SHP77 treated with DMSO at 0.1 percent for 48 hours (cell line): ENCODE measurements around the gene RHOH.
"Not testable (repeated sequence)": the region's sequence is repeated elsewhere in the genome, so short reads cannot be mapped to it uniquely, and the experiment has no call there.

Experiments used
- DNase-seq: peaks from one replicate; lab custom pipeline; 2025; lab: John Stamatoyannopoulos, UW

The RHOH gene

GRCh38 chr4:40196724-40197281 lies at the start of gene RHOH:
RHOH (plus strand) TSS chr4:40197031; CDS start chr4:40243387, 46,356 bp downstream.
- no peak for DNase-seq

- not testable (repeated sequence) for DNase-seq
Measured at GRCh38 chr4:40147490-40147889, 49.3 kb upstream of the RHOH start.

GRCh38 chr4:40149960-40150385 lies 46.9 kb upstream of the RHOH start:
- DNase-seq, result no peak

- DNase-seq, result no peak
Measured at GRCh38 chr4:40150932-40151331, 45.9 kb upstream of the RHOH start.

GRCh38 chr4:40152637-40153036 lies 44.2 kb upstream of the RHOH start:
- DNase-seq, result no peak

- no peak for DNase-seq
Measured at GRCh38 chr4:40157436-40157835, 39.4 kb upstream of the RHOH start.

GRCh38 chr4:40160258-40160657 lies 36.6 kb upstream of the RHOH start:
- no peak for DNase-seq

GRCh38 chr4:40164459-40164858 lies 32.4 kb upstream of the RHOH start:
- no peak for DNase-seq

GRCh38 chr4:40165916-40166315 lies 30.9 kb upstream of the RHOH start:
- no peak for DNase-seq

GRCh38 chr4:40168070-40168469 lies 28.8 kb upstream of the RHOH start:
- DNase-seq, result no peak

- DNase-seq, result no peak
Measured at GRCh38 chr4:40170588-40170987, 26.2 kb upstream of the RHOH start.

GRCh38 chr4:40173470-40173875 lies 23.4 kb upstream of the RHOH start:
- no peak for DNase-seq

- DNase-seq, result no peak
Measured at GRCh38 chr4:40176602-40177001, 20.2 kb upstream of the RHOH start.

- no peak for DNase-seq
Measured at GRCh38 chr4:40177591-40177990, 19.2 kb upstream of the RHOH start.

- peak; percentile 84 for DNase-seq
Measured at GRCh38 chr4:40178672-40179071, 18.2 kb upstream of the RHOH start.

- no peak for DNase-seq
Measured at GRCh38 chr4:40179360-40179759, 17.5 kb upstream of the RHOH start.

- DNase-seq, result no peak
Measured at GRCh38 chr4:40180356-40180755, 16.5 kb upstream of the RHOH start.

GRCh38 chr4:40182001-40182400 lies 14.8 kb upstream of the RHOH start:
- DNase-seq, result no peak

GRCh38 chr4:40182954-40183353 lies 13.9 kb upstream of the RHOH start:
- no peak for DNase-seq

- DNase-seq, result no peak
Measured at GRCh38 chr4:40183615-40184411, 13.0 kb upstream of the RHOH start.

- no peak for DNase-seq
Measured at GRCh38 chr4:40185830-40186664, 10.8 kb upstream of the RHOH start.

GRCh38 chr4:40186665-40187014 lies 10.2 kb upstream of the RHOH start:
- no peak for DNase-seq

- no peak for DNase-seq
Measured at GRCh38 chr4:40187386-40187906, 9.4 kb upstream of the RHOH start.
